Liver (tissue), 2 donors: ENCODE measurements around the gene WASF2.

Experiments used
- GABPA ChIP-seq, 2 donors: IDR thresholded peaks in 1 of 2; conservative IDR thresholded peaks in 1 of 2; 2 replicates each; pipeline ENCODE4 v1.6.1; 2016; ENCODE audit warnings: antibody characterized with exemption in 2 of 2, mild to moderate bottlenecking in 1 of 2, moderate library complexity in 1 of 2
- MAX ChIP-seq: IDR thresholded peaks from 2 replicates; pipeline ENCODE4 v1.6.1; 2016; ENCODE audit warnings: antibody characterized with exemption
- RAD21 ChIP-seq, 2 donors: IDR thresholded peaks; 2 replicates each; pipeline ENCODE4 v1.6.1; 2016; ENCODE audit warnings: antibody characterized with exemption in 2 of 2, mild to moderate bottlenecking in 2 of 2
- donor health status: healthy.

DNA sequence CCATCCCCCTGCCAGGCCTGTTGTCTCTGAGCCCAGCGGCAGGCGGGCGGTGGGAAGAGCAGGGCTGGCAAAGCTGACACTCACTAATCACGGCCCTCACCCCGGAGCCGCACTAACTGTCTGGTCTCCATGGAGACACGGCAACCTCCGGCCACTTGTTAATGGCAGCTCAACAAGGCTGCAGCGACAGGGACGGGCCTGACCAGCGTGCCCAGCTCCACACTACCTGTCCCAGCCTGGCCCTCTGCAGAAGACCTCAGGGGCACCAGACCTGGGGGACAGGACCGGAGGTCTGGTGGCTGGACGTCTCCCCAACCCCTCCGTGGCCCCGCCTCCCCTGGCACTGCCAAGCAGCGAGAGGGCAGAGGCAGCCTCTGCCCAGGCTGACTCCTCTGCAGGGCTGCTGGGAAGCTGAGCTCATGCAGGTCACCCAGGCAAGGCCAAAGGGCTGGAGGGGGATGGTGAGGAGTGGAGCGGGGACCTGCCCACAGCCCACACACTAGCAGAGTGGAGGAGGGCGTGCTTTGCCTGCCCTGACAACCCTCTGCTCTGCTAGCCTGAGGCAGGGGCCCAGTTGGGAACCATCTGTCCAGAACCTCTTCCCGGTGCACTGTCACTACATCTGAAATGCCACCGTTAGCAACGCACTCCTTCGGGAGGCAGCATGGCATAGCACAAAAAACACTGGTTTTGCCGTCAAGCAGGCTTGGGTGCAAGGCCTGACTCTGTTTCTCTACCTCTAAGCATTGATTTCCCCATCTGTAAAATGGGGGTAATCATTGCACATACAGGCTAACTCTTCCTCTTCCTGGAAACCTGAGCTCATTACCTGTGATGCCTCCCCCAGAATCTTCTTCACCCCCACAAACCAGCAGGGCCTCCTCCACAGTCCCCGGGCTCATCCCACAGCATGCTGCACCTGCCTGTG lies 29.6 kb upstream of the WASF2 start:
- TF ChIP-seq MAX: no peak
- TF ChIP-seq RAD21 (IDR thresholded peaks at IDR 0.05): peak in 1 of 2 donors; percentile 62
- TF ChIP-seq GABPA (IDR thresholded peaks at IDR 0.05 in 1 of 2, conservative IDR thresholded peaks at IDR 0.05 in 1 of 2): peak in 1 of 2 donors; percentile 22
